HepG2 (cell line): ENCODE measurements around the gene KRTAP10-4. TPM values are rescaled to one million over a fixed set of nuclear protein-coding genes. Genes with fewer than 3 reads are reported as not detected.

Experiments
- ASH2L ChIP-seq: fragments of 300-600, 200-600 bp; sonication (generic); IDR thresholded peaks from 2 replicates; pipeline ENCODE4 v1.7.0; 2017; ENCODE audit warnings: low read depth, mild to moderate bottlenecking, moderate library complexity, mixed read lengths, low read length; ENCODE audit not compliant: insufficient read length
- ATRX ChIP-seq: sonication (generic); formaldehyde crosslinking; IDR thresholded peaks from 2 replicates; pipeline ENCODE4 v1.4.0; 2020; ENCODE audit warnings: missing genetic modification reagents, borderline replicate concordance
- BCL6 ChIP-seq: IDR thresholded peaks from 2 replicates; pipeline ENCODE4 v1.6.1; 2016; ENCODE audit warnings: missing genetic modification reagents, missing compliant biosample characterization
- E2F1 ChIP-seq: sonication (generic); formaldehyde crosslinking; IDR thresholded peaks from 2 replicates; pipeline ENCODE4 v1.5.0; 2020; ENCODE audit warnings: missing genetic modification reagents
- FOXJ3 ChIP-seq: sonication (generic); formaldehyde crosslinking; IDR thresholded peaks from 2 replicates; pipeline ENCODE4 v1.4.0; 2020; ENCODE audit warnings: missing genetic modification reagents, mild to moderate bottlenecking, borderline replicate concordance
- GLMP ChIP-seq: sonication (generic); formaldehyde crosslinking; IDR thresholded peaks from 2 replicates; pipeline ENCODE4 v1.9.0; 2021; ENCODE audit warnings: missing genetic modification reagents, mild to moderate bottlenecking, borderline replicate concordance
- GZF1 ChIP-seq: sonication (generic); formaldehyde crosslinking; IDR thresholded peaks from 2 replicates; pipeline ENCODE4 v1.5.1; 2020; ENCODE audit warnings: mild to moderate bottlenecking, missing genetic modification reagents
- HNF4A ChIP-seq: sonication (generic); formaldehyde crosslinking; IDR thresholded peaks from 2 replicates; pipeline ENCODE4 v1.4.0; 2020; ENCODE audit warnings: missing genetic modification reagents
- HOXA7 ChIP-seq: sonication (generic); formaldehyde crosslinking; IDR thresholded peaks from 2 replicates; pipeline ENCODE4 v1.8.1; 2022; ENCODE audit warnings: mild to moderate bottlenecking, missing genetic modification reagents, moderate library complexity
- JUND ChIP-seq: sonication (generic); formaldehyde crosslinking; IDR thresholded peaks from 2 replicates; pipeline ENCODE4 v1.8.0; 2022; ENCODE audit warnings: mild to moderate bottlenecking, missing genetic modification reagents
- KLF6 ChIP-seq: IDR thresholded peaks from 2 replicates; pipeline ENCODE4 v1.8.0; 2016; ENCODE audit warnings: missing biosample characterization, missing genetic modification reagents
- MAFG ChIP-seq: sonication (generic); formaldehyde crosslinking; IDR thresholded peaks from 2 replicates; pipeline ENCODE4 v1.5.1; 2020; ENCODE audit warnings: mild to moderate bottlenecking, missing genetic modification reagents
- MYPOP ChIP-seq: sonication (generic); formaldehyde crosslinking; IDR thresholded peaks from 2 replicates; pipeline ENCODE4 v1.8.1; 2023; ENCODE audit warnings: mild to moderate bottlenecking, moderate library complexity, missing genetic modification reagents
- SATB2 ChIP-seq: sonication (generic); formaldehyde crosslinking; IDR thresholded peaks from 2 replicates; pipeline ENCODE4 v1.5.0; 2020; ENCODE audit warnings: missing genetic modification reagents
- WIZ ChIP-seq: sonication (generic); formaldehyde crosslinking; IDR thresholded peaks from 2 replicates; pipeline ENCODE4 v1.5.1; 2020; ENCODE audit warnings: mild to moderate bottlenecking, missing genetic modification reagents
- ZBTB39 ChIP-seq: sonication (generic); formaldehyde crosslinking; IDR thresholded peaks from 2 replicates; pipeline ENCODE4 v1.5.0; 2020; ENCODE audit warnings: missing genetic modification reagents
- ZFP41 ChIP-seq: sonication (generic); formaldehyde crosslinking; IDR thresholded peaks from 2 replicates; pipeline ENCODE4 v1.4.0; 2020; ENCODE audit warnings: mild to moderate bottlenecking, missing genetic modification reagents, borderline replicate concordance
- ZNF235 ChIP-seq: sonication (generic); formaldehyde crosslinking; IDR thresholded peaks from 2 replicates; pipeline ENCODE4 v1.8.1; 2023; ENCODE audit warnings: mild to moderate bottlenecking, missing genetic modification reagents, borderline replicate concordance
- ZNF317 ChIP-seq: sonication (generic); formaldehyde crosslinking; IDR thresholded peaks from 2 replicates; pipeline ENCODE4 v1.5.0; 2020; ENCODE audit warnings: mild to moderate bottlenecking, missing genetic modification reagents
- ZNF543 ChIP-seq: sonication (generic); formaldehyde crosslinking; IDR thresholded peaks from 2 replicates; pipeline ENCODE4 v1.4.0; 2020; ENCODE audit warnings: mild to moderate bottlenecking, missing genetic modification reagents
- ZNF660 ChIP-seq: sonication (generic); formaldehyde crosslinking; IDR thresholded peaks from 2 replicates; pipeline ENCODE4 v1.5.1; 2020; ENCODE audit warnings: mild to moderate bottlenecking, low read depth, missing genetic modification reagents, borderline replicate concordance
- ZSCAN29 ChIP-seq: sonication (generic); formaldehyde crosslinking; conservative IDR thresholded peaks from 2 replicates; pipeline ENCODE4 v1.4.0; 2020; ENCODE audit warnings: mild to moderate bottlenecking, missing genetic modification reagents
- polyA plus RNA-seq, 8 experiments: library from polyadenylated mRNA; depleted of rRNA in 3 of 8; stranded (reverse) in 7 of 8; unstranded in 1 of 8; fragments of >200 nt; fragmentation: Illumina TruSeq in 4 of 8; extraction: Trizol in 4 of 8; gene quantifications; 2 replicates each; pipeline versions ENCODE4 v1.2.1 to v1.2.3, GENCODE V29; 2011 to 2016; ENCODE audit warnings: low read depth in 4 of 8, missing spikeins in 1 of 8, mixed read lengths in 1 of 8; ENCODE audit not compliant: insufficient read depth in 1 of 8
- total RNA-seq, 5 experiments: library from RNA; depleted of rRNA; stranded (reverse); fragments of >200 nt; fragmentation: Illumina TruSeq; extraction: Trizol; gene quantifications; 2 replicates each; pipeline ENCODE4 v1.2.3, GENCODE V29; 2016; ENCODE audit warnings: low read depth in 1 of 5

The KRTAP10-4 gene
- total and polyA plus RNA-seq, 2 of the 13 experiments (the other 11 are each of a cell fraction or from before 2014, with no cell fraction given) = not detected

GRCh38 chr21:44593598-44594405 is 20.3 kb downstream of the KRTAP10-4 start (continued):
- TF ChIP-seq KLF6 (CRISPR knock-in tag) = peak; percentile 52; the same call in 1 of the 2 replicates
- no peak for TF ChIP-seq SATB2 (CRISPR knock-in tag)
- peak; percentile 52 for TF ChIP-seq ASH2L
- no peak for TF ChIP-seq GLMP (CRISPR knock-in tag)
- peak; percentile 83 for TF ChIP-seq WIZ
- peak; percentile 91 for TF ChIP-seq ZNF317 (CRISPR knock-in tag)
- TF ChIP-seq FOXJ3 = peak; percentile 66; the same call in 1 of the 2 replicates
- no peak for TF ChIP-seq MAFG (CRISPR knock-in tag)
- no peak for TF ChIP-seq ZNF235
- TF ChIP-seq JUND (CRISPR knock-in tag) = peak; percentile 75; the same call in 1 of the 2 replicates
- TF ChIP-seq HNF4A (CRISPR knock-in tag) = peak; percentile 98
- TF ChIP-seq ZNF660 (CRISPR knock-in tag) = no peak
- no peak for TF ChIP-seq HOXA7 (CRISPR knock-in tag)
- TF ChIP-seq E2F1 = peak; percentile 60; the same call in 1 of the 2 replicates
- peak; percentile 77; the same call in 1 of the 2 replicates for TF ChIP-seq MYPOP (CRISPR knock-in tag)
- peak; percentile 86; the same call in 1 of the 2 replicates for TF ChIP-seq ZNF543 (CRISPR knock-in tag)
- TF ChIP-seq ZBTB39 = no peak
- peak; percentile 51 for TF ChIP-seq BCL6 (CRISPR knock-in tag)
- no peak for TF ChIP-seq ATRX
- TF ChIP-seq GZF1 (CRISPR knock-in tag) = no peak; the same call in 1 of the 2 replicates
- TF ChIP-seq ZFP41 (CRISPR knock-in tag) = no peak
- TF ChIP-seq ZSCAN29 (CRISPR knock-in tag) = no peak
